Activated CD8-positive, alpha-beta memory T cell treated with anti-CD3 and anti-CD28 coated beads, Interleukin-2, amount 50 U/mL, for 1 hour (primary cell): ENCODE data around the gene MYO3B.
"Not testable (repeated sequence)": the region's sequence is repeated elsewhere in the genome, so short reads cannot be mapped to it uniquely, and the experiment has no call there.

Experiments used
- DNase-seq: peaks from one replicate; pipeline ENCODE4 v3.0.0-alpha.2; 2020; ENCODE audit errors: extremely low read depth

The MYO3B gene

GRCh38 chr2:170639635-170640034 is 461.7 kb downstream of the MYO3B start:
- DNase-seq = no peak

- no peak for DNase-seq
Measured at GRCh38 chr2:170641961-170642360, 464.0 kb downstream of the MYO3B start.

- no peak for DNase-seq
Measured at GRCh38 chr2:170643346-170643745, 465.4 kb downstream of the MYO3B start.

GRCh38 chr2:170647741-170648436 is 469.9 kb downstream of the MYO3B start:
- DNase-seq = no peak

GRCh38 chr2:170651624-170652325 is 473.8 kb downstream of the MYO3B start:
- DNase-seq = no peak

- DNase-seq = no peak
Measured at GRCh38 chr2:170652637-170653417, 474.9 kb downstream of the MYO3B start.

GRCh38 chr2:170656669-170657068 is 478.7 kb downstream of the MYO3B start:
- no peak for DNase-seq

- DNase-seq = no peak
Measured at GRCh38 chr2:170660409-170660808, 482.5 kb downstream of the MYO3B start.

- DNase-seq = no peak
Measured at GRCh38 chr2:170665743-170666142, 487.8 kb downstream of the MYO3B start.

- no peak for DNase-seq
Measured at GRCh38 chr2:170669909-170670308, 492.0 kb downstream of the MYO3B start.

- DNase-seq = no peak
Measured at GRCh38 chr2:170670651-170671050, 492.7 kb downstream of the MYO3B start.

GRCh38 chr2:170671079-170671478 is 493.1 kb downstream of the MYO3B start:
- no peak for DNase-seq

GRCh38 chr2:170674282-170674681 is 496.3 kb downstream of the MYO3B start:
- DNase-seq = not testable (repeated sequence)

- no peak for DNase-seq
Measured at GRCh38 chr2:170675701-170676100, 497.8 kb downstream of the MYO3B start.

GRCh38 chr2:170679607-170680079 is 501.7 kb downstream of the MYO3B start:
- no peak for DNase-seq

- DNase-seq = no peak
Measured at GRCh38 chr2:170680172-170680941, 502.4 kb downstream of the MYO3B start.

GRCh38 chr2:170681311-170681710 is 503.4 kb downstream of the MYO3B start:
- DNase-seq = no peak

- DNase-seq = no peak
Measured at GRCh38 chr2:170685591-170685990, 507.6 kb downstream of the MYO3B start.

- no peak for DNase-seq
Measured at GRCh38 chr2:170689481-170689880, 511.5 kb downstream of the MYO3B start.

- no peak for DNase-seq
Measured at GRCh38 chr2:170690640-170691039, 512.7 kb downstream of the MYO3B start.

GRCh38 chr2:170694316-170694715 is 516.4 kb downstream of the MYO3B start:
- DNase-seq = no peak
